ENCODE data around the gene FCHSD2.

FCHSD2 gene

GRCh38 chr11:73171436-73172161, 29.5 kb upstream of the FCHSD2 start:
- DNase-seq, result no peak

GRCh38 chr11:73170140-73170539, 28.0 kb upstream of the FCHSD2 start:
- no peak for DNase-seq

GRCh38 chr11:73168925-73169579, 26.9 kb upstream of the FCHSD2 start:
- no peak for DNase-seq

- DNase-seq, result no peak
Observed at GRCh38 chr11:73167363-73167954, 25.3 kb upstream of the FCHSD2 start.

- no peak for DNase-seq
Observed at GRCh38 chr11:73164803-73165540, 22.9 kb upstream of the FCHSD2 start.

GRCh38 chr11:73163638-73164174, 21.6 kb upstream of the FCHSD2 start:
- no peak for DNase-seq

GRCh38 chr11:73162196-73162740, 20.1 kb upstream of the FCHSD2 start:
- DNase-seq, result no peak

GRCh38 chr11:73160005-73160760, 18.1 kb upstream of the FCHSD2 start:
- DNase-seq, result no peak

GRCh38 chr11:73159297-73159696, 17.2 kb upstream of the FCHSD2 start:
- DNase-seq, result no peak

GRCh38 chr11:73158356-73159051, 16.4 kb upstream of the FCHSD2 start:
- no peak for DNase-seq

- no peak for DNase-seq
Observed at GRCh38 chr11:73157101-73158010, 15.2 kb upstream of the FCHSD2 start.

- no peak for DNase-seq
Observed at GRCh38 chr11:73156686-73157085, 14.6 kb upstream of the FCHSD2 start.

- DNase-seq, result no peak
Observed at GRCh38 chr11:73156114-73156513, 14.0 kb upstream of the FCHSD2 start.

- no peak for DNase-seq
Observed at GRCh38 chr11:73155102-73155501, 13.0 kb upstream of the FCHSD2 start.

GRCh38 chr11:73154178-73154577, 12.1 kb upstream of the FCHSD2 start:
- DNase-seq, result no peak

GRCh38 chr11:73152861-73153483, 10.9 kb upstream of the FCHSD2 start:
- DNase-seq, result no peak

GRCh38 chr11:73152086-73152853, 10.2 kb upstream of the FCHSD2 start:
- DNase-seq, result no peak

- DNase-seq, result no peak
Observed at GRCh38 chr11:73151416-73151815, 9.3 kb upstream of the FCHSD2 start.

GRCh38 chr11:73149105-73149504, 7.0 kb upstream of the FCHSD2 start:
- DNase-seq, result no peak
